A549 treated with CpdA at 1 μM for 4 hours (cell line): Measurements from ENCODE around the gene MTG1. TPM values are rescaled to one million over a fixed set of nuclear protein-coding genes. Genes with fewer than 3 reads are reported as not detected.

Experiments
- total RNA-seq: library from RNA; stranded (reverse); fragments of 200-300 nt; extraction: Qiagen RNA extraction; gene quantifications from 5 replicates; pipeline ENCODE4 v1.2.3, GENCODE V29; 2022; ENCODE audit warnings: low read depth

The MTG1 gene, protein sequence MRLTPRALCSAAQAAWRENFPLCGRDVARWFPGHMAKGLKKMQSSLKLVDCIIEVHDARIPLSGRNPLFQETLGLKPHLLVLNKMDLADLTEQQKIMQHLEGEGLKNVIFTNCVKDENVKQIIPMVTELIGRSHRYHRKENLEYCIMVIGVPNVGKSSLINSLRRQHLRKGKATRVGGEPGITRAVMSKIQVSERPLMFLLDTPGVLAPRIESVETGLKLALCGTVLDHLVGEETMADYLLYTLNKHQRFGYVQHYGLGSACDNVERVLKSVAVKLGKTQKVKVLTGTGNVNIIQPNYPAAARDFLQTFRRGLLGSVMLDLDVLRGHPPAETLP
- 39.6 to 54.6 TPM (median 53.4 TPM) in 5 replicates for total RNA-seq

DNA sequence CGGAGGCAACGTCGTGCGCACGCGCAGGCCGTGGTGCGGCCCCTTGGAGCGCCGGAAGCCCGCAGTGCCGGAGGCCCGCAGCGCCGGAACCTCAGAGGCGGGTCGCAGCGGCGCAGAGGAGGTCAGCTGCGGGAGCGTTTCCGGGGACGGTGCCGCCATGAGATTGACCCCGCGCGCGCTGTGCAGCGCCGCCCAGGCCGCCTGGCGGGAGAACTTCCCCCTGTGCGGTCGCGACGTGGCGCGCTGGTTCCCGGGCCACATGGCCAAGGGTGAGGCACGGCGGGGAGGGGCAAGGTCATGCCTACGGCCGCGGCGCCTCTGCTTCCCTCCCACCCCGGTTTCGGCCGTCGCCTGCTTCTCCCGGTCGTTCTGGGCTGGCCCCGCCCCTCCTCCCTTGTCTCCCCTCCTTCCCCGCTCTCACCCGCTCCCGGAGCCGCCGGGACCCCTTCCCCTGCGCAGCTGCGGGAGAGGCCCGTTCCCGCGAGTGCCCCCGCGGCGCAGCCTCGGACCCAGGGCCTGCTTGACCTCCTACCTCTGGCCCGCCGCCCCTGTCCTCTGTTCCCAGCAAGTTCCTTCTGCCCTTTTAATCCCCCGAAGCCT lies at the start of gene MTG1:
TSS of gene MTG1 (plus strand) at position 94 of the 600 bp plus-strand sequence. CDS start at position 158, 64 bp downstream.

DNA sequence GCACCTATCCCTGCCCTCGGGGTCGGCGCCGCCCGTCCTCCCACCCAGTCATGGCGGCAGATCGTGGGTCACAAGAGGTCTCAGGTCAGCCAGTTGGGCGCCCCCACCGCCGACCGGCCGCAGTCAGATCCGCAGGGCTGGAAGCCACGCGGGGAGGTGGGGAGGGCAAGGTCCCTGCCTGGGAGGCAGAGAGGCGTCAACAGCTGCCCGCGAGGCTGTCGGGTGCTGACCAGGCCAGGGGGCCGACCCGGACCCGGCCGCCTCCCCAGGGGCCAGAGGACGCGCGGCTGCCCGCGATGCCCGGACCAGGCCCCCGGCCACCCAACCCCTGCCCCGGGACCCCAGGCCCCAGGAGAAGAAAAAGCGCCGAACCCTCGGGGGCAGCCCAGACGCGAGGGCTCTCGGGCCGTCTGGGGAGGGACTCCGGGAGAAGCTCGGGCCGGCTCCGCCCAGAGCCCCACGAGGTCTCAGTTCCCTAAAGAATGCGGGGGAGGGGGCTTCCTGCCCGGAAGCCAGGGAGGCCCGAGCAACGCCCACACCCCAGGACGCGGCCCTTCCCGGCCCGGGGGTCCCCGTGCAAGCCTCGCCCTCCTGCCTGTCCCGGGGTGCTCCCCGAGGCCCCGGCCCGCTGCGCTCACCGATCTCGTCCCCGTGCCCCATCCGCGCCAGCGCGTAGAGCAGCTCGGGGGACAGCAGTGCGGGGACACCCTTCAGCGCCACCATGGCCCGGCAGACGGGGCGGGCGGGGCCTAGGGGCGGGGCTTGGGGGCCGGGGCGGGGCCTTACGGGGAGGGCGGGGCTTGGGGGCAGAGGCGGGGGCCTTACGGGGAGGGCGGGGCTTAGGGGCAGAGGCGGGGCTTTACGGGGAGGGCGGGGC lies 36.4 kb upstream of the MTG1 start, which contains the start of gene FUOM:
TSS of gene FUOM (minus strand) at position 735 of the 877 bp plus-strand sequence. CDS start at position 723, 12 bp downstream.

DNA sequence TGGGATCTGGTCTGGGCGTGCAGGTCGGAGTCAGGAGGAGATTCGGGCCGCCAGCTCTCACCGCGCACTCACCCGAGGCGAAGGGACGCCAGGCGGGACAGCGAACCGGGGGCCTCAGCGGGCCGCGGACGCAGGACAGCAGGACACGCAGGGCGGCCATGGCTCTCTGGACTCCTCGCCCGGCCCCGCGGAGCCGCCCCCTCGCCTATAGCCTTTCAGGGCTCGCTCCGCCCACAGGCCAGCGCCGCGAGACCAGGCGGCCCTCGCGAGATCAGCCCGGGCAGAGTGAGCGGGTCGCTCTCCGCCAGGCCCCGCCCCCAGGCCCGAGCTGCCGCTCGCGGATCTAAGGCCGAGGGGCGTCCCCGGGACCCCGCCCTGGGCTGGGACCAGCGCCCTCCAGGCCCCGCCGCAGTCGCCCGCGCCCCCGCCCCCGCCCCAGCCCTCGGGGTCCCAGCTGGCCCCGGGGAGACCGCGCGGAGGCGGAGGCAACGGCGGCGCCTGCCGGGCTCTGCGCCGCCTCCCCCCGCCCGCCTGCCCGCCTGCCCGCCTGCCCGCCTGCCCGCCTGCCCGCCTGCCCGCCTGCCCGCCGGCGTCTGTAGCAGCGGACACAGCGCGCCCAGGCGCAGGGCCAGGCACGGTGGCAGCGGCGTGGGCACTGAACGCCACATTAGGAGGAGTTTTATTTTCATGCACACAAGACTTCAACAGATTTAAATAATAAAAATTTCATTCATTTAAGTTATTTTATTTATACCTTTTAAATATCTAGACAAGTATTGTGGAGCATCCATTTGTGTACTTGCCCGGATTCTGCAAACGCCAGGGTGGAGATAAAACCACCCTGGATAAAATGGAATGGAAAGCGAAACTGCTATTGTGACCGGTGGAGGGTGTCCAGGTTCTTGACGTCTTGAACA lies 20.5 kb upstream of the MTG1 start, which contains the start of gene ECHS1:
TSS of gene ECHS1 (minus strand) at position 181 of the 917 bp plus-strand sequence. CDS start at position 160, 21 bp downstream.

DNA sequence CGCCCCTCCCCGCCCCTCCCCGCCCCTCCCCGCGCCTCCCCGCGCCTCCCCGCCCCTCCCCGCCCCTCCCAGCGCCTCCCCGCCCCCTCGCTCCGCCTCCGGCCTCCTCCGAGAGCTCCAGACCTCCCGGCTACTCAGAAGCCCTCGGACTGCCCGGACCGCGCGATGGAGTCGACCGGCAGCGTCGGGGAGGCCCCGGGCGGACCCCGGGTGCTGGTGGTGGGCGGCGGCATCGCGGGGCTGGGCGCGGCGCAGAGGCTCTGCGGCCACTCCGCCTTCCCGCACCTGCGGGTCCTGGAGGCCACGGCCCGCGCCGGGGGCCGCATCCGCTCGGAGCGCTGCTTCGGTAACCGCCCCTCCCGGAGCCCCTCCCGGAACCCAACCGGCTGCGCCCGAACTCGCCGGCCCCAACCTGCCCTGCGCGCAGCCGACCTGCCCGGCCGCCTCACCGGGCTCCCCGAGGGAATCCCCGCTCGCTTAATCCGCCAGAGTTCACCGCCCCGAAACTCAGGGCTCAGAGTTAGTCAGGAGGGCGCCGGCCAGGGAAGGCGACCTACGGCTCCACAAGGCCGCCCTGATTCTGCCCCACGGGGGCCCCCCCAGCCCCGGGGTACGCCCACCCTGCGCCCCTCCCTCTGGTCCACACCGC lies 14.7 kb upstream of the MTG1 start, which contains the start of gene PAOX:
TSS of gene PAOX (plus strand) at position 111 of the 649 bp plus-strand sequence. CDS start at position 166, 55 bp downstream.

DNA sequence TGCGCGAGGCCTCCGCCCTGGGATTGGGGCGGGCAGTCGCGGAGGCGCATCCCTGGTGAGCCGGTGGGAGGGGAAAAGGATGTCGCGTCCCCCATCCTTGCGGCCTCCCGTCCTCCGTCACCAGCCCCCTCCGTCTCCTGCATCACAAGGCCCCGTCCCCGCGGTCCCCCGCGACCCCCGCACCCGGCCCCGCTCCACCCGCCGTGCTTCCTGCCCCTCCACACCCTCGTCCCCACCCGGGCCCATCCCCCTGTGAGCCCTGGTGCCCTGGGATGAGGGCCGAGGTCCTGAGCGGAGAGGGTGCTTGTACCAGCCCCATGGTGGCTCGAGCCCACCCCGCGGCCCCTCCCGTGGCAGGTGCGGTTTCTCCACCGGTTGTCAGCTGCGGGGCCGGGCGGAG lies 30.6 kb downstream of the MTG1 start, which contains the start of gene SPRN:
TSS of gene SPRN (minus strand) at position 25 of the 400 bp plus-strand sequence. CDS start 944 bp downstream, outside the sequence.

DNA sequence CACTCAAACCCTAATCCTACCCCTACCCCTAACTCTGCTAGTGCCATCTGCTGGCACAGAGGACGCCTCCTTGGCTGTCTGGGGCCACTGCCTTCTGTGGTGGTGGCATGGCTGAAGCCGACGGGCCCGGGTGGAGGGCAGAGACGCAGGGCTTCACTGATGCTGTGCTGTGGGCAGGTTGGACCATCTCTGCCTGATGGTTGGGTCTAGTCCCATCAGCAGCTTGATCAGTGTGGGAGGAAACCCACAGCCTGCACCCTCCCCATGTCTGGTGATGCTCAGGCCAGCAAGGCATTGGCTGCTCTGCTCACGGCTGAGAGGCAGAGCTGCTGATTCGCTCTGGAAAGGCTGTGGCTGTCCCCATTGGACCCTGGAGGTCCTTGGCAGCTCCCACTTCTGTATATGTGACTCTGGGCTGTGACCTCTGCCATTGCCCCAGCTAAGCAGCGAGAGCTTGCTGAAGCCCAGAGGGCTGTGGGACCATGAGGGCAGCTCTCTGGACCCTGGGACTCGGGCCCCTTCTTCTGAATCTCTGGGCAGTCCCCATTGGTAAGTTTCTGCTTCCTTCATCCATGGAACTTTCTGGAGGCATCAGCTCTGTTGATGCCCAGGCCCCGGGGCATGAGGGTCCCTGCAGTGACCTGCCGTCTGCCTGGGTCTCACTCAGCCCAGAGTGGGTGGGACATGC lies 59.7 kb downstream of the MTG1 start, which contains the start of gene SCART1:
TSS of gene SCART1 (plus strand) at position 430 of the 688 bp plus-strand sequence. CDS start at position 483, 53 bp downstream.

Other genes starting within 250 kb of the MTG1 start
- gene KNDC1, start 233.9 kb upstream of the MTG1 start, total RNA-seq: 0.82 to 2.5 TPM (median 2.1 TPM) in 5 replicates
- 0.07 to 0.16 TPM (median 0.14 TPM) in 3 of 5 replicates, not detected in the others for gene UTF1, start 163.9 kb upstream of the MTG1 start, total RNA-seq
- gene VENTX, start 156.3 kb upstream of the MTG1 start, total RNA-seq: 0.01 TPM in 1 of 5 replicates, not detected in the others
- 2.2 to 4.4 TPM (median 3.3 TPM) in 5 replicates for gene ADAM8, start 117.3 kb upstream of the MTG1 start, total RNA-seq
- gene TUBGCP2, start 85.3 kb upstream of the MTG1 start, total RNA-seq: 39.4 to 48.9 TPM (median 45.1 TPM) in 5 replicates
- gene ZNF511, start 85.2 kb upstream of the MTG1 start, total RNA-seq: 62.9 to 76.6 TPM (median 66.7 TPM) in 5 replicates
- 0.62 to 0.91 TPM (median 0.76 TPM) in 4 of 5 replicates, not detected in the other for gene CALY, start 57.3 kb upstream of the MTG1 start, total RNA-seq
- 0.17 TPM in 1 of 5 replicates, not detected in the others for gene PRAP1, start 46.8 kb upstream of the MTG1 start, total RNA-seq
- 12.6 to 17.3 TPM (median 13.8 TPM) in 5 replicates for gene FUOM, start 36.1 kb upstream of the MTG1 start, total RNA-seq
- 133 to 154 TPM (median 147 TPM) in 5 replicates for gene ECHS1, start 20.8 kb upstream of the MTG1 start, total RNA-seq
- 0.92 to 2.4 TPM (median 2.0 TPM) in 5 replicates for gene PAOX, start 14.9 kb upstream of the MTG1 start, total RNA-seq
- gene SPRN, start 30.5 kb downstream of the MTG1 start, total RNA-seq: 0.14 to 0.26 TPM (median 0.22 TPM) in 5 replicates
- 0.15 to 0.40 TPM (median 0.26 TPM) in 5 replicates for gene SCART1, start 59.8 kb downstream of the MTG1 start, total RNA-seq
- gene CYP2E1, start 133.2 kb downstream of the MTG1 start, total RNA-seq: 0.09 to 0.22 TPM (median 0.20 TPM) in 4 of 5 replicates, not detected in the other
- not detected in 5 replicates for gene SYCE1, start 171.4 kb downstream of the MTG1 start, total RNA-seq
- 0.24 TPM in 1 of 5 replicates, not detected in the others for gene FRG2B, start 232.6 kb downstream of the MTG1 start, total RNA-seq